Activated CD4-positive, alpha-beta T cell treated with anti-CD3 and anti-CD28 coated beads for 4 hours (primary cell): ENCODE measurements around the gene KRTAP1-4.
"Not testable (repeated sequence)": the region's sequence is repeated elsewhere in the genome, so short reads cannot be mapped to it uniquely, and the experiment has no call there.

Source experiments
- DNase-seq, 2 donors: peaks; one replicate each; pipeline ENCODE4 v3.0.0-alpha.2; 2020

The KRTAP1-4 gene

DNA sequence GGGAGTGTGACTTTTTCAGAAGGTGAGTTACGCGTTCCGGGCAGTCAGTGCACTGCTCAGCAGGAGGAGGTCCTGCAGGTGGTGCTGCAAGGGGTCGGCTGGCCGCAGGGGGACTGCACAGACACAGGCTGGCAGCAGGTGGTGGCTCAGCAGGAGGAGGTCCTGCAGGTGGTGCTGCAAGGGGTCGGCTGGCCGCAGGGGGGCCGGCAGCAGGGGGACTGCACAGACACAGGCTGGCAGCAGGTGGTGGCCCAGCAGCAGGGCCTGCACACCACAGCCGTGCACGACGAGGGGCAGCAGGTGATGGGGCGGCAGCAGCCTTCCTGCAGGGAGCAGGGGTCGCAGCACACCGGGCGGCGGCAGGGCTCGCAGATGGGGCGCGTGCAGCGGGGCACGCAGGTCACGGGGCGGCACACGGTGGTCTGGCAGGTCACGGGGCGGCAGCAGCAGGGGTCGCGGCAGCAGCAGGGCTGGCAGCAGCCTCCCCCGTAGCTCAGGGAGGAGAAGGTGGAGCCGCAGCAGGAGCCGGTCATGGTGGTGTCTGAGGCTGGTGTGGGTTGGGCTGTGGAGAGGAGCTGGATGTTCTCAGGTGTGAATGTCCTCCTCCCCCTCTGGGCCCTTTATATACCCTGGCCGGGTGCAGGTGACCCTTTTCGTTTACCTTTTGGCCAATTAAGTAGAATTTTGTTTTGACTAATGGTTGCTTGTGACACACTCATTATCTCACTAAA lies 16.9 kb upstream of the KRTAP1-4 start, which contains the start of gene KRTAP2-1:
Gene KRTAP2-1, minus strand, starts transcription at position 582 of the 731 bp plus-strand sequence. Its CDS starts 49 bp downstream, at position 533.
- DNase-seq = not testable (repeated sequence)

GRCh38 chr17:41042953-41043352 lies 13.0 kb upstream of the KRTAP1-4 start:
- DNase-seq = no peak

DNA sequence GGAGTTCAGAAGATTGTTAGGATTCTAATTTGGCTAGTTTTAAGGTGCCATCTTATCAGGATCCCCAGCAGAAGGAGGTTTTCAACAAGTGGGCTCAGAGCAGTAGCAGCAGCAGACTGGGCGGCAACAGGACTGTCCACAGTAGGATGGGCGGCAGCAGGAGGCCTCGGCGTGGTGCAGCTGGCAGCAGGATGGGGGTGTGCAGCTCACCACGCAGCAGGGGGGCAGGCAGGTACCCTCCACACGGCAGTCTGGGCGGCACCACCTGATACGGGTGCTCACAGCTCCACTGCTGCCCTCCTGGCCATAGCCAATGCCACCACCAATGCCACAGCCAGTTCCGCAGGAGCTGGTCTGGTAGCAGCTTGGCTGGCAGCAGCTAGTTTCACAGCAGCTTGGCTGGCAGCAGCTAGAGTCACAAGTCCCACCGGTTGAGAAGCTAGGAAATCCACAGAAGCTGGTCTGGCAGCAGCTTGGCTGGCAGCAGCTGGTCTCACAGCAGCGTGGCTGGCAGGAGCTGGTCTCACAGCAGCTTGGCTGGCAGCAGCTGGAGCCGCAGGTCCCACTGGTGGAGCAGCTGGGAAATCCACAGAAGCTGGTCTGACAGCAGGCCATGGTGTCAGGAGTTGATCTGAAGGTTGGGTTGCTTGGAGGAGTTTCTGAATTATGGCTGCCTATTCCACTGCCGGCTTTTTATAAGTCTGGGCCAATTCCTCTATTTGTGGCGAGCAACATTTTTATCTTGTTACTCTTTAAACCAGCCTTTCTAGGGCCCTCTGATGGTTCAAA lies 11.0 kb upstream of the KRTAP1-4 start, which contains the start of gene KRTAP1-1:
Gene KRTAP1-1, minus strand, starts transcription at position 668 of the 789 bp plus-strand sequence. Its CDS starts 53 bp downstream, at position 615.
- not testable (repeated sequence) for DNase-seq

DNA sequence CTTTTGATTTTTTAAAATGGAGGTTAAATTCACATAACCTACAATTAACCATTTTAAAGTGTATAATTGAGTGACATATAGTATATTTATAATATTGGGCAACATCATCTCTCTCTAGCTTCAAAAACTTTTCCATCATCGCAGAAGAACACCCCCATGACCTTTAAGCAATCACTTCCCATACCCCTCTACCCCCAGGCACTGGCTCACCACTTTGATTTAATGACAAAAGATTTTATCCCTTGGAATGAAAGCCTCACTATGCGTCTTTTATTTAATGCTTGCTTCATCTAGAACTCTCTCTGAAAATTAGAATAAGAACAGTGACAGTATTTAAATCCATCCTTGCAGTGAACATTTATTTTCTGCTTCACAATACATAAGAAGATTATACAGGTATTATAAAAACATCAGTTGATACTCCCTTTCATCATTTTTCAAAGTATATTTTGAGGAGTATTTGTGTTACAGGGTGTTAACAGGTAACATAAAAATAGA lies 7.9 kb upstream of the KRTAP1-4 start:
- no peak for DNase-seq

DNA sequence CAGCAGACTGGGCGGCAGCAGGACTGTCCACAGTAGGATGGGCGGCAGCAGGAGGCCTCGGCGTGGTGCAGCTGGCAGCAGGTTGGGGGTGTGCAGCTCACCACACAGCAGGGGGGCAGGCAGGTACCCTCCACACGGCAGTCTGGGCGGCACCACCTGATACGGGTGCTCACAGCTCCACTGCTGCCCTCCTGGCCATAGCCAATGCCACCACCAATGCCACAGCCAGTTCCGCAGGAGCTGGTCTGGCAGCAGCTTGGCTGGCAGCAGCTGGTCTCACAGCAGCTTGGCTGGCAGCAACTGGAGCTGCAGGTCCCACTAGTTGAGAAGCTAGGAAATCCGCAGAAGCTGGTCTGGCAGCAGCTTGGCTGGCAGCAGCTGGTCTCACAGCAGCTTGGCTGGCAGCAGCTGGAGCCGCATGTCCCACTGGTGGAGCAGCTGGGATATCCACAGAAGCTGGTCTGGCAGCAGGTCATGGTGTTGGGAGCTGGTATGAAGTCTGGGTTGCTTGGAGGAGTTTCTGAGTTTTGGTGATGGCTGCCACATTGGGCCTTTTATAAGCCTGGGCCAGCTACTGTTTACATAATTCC lies 4.4 kb upstream of the KRTAP1-4 start, which contains the start of gene KRTAP1-3:
Gene KRTAP1-3, minus strand, starts transcription at position 529 of the 590 bp plus-strand sequence. Its CDS starts 53 bp downstream, at position 476.
- DNase-seq = not testable (repeated sequence)

- no peak for DNase-seq
Observed at GRCh38 chr17:41026715-41027471, 3.1 kb downstream of the KRTAP1-4 start, which contains the start of gene KRTAP1-5. Gene KRTAP1-5 (minus strand): TSS chr17:41027208. CDS start chr17:41027155, 53 bp downstream.

- no peak for DNase-seq
Observed at GRCh38 chr17:41024697-41025096, 5.3 kb downstream of the KRTAP1-4 start.

- DNase-seq = no peak
Observed at GRCh38 chr17:41020336-41020735, 9.7 kb downstream of the KRTAP1-4 start.

- DNase-seq = no peak
Observed at GRCh38 chr17:41019415-41019814, 10.6 kb downstream of the KRTAP1-4 start.

GRCh38 chr17:41018541-41018940 lies 11.5 kb downstream of the KRTAP1-4 start:
- DNase-seq = no peak

GRCh38 chr17:41016578-41017215 lies 13.3 kb downstream of the KRTAP1-4 start:
- no peak for DNase-seq

GRCh38 chr17:41015454-41015853 lies 14.5 kb downstream of the KRTAP1-4 start:
- no peak for DNase-seq

DNA sequence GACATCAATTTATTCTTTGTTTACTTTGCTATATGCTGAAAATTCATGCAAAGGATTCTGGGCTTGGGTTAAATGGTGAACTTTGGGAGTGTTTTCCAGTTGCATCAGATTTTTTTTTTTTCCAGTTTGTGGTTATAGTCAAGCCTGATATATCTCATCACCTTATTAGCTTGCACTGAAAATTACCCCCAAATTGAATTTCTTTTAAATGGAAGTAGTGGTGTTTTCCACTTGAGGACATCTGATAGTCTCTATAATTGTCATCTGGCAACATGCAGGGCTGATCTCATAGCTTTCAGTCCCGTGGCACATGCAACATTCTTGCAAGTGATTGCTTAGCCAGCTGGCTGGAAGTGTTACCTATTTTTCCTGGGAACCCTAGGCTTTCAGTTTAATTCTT lies 16.4 kb downstream of the KRTAP1-4 start:
- no peak for DNase-seq

DNA sequence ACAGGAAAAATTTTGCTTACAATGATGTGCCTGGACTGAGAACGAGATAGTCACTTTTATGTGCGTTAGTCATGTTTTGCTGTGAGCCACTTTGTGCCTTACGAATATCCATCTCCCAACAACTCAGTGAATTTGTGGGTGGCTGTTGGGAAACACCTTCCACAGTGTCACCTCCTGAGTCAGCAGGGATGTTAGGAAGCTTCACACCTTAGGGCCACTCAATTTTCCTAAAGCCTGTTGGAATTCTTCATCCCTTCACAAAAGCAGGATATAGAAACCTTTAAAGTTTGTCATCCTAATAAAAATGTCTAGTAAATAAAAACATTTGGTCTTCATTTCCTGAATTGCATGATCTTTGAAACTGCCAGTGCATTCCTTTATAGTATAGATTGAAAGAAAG lies 16.8 kb downstream of the KRTAP1-4 start:
- no peak for DNase-seq

- DNase-seq = no peak
Observed at GRCh38 chr17:41012326-41013120, 17.5 kb downstream of the KRTAP1-4 start.

- no peak for DNase-seq
Observed at GRCh38 chr17:41010441-41010840, 19.6 kb downstream of the KRTAP1-4 start.

GRCh38 chr17:41009936-41010335 lies 20.1 kb downstream of the KRTAP1-4 start:
- DNase-seq = no peak

GRCh38 chr17:41009301-41009760 lies 20.7 kb downstream of the KRTAP1-4 start:
- no peak for DNase-seq

DNA sequence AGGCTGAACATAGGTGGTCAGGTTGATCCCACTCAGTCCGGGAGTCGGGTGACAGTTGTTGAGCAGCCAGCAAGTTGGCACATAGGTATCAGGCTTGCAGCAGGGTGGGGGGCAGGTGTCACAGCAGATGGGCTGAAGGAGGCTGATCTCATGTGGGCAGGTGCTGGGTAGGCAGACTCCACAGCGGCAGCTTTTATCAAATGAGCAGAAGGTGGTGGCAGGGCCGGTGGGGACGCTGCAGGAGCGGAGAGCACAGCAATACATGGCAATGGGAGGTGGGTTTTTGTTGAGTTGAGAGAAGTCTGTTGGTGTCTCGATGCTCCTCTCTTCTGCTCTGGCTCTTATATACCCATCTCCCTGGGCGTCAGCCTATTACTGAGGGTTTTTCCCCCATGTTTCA lies 21.2 kb downstream of the KRTAP1-4 start, which contains the start of gene KRTAP3-1:
Gene KRTAP3-1, minus strand, starts transcription at position 318 of the 400 bp plus-strand sequence. Its CDS starts 54 bp downstream, at position 264.
- DNase-seq = no peak

DNA sequence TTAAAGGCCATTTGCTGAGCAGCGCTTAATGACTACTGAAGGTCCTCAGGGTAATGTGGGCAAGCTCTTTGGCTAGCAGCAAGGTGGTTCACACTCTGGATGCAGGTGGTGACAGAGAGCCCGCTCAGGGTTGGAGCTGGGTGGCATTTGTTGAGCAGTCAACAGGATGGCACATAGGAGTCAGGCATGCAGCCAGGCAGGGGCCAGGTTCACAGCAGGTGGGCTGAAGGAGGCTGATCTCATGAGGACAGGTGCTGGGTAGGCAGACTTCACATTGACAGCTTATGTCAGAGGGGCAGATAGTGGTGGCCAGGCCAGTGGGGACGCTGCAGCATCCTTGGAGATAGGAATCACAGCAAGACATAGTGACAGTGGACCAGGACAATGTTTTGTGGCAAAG lies 25.6 kb downstream of the KRTAP1-4 start:
- DNase-seq = no peak

DNA sequence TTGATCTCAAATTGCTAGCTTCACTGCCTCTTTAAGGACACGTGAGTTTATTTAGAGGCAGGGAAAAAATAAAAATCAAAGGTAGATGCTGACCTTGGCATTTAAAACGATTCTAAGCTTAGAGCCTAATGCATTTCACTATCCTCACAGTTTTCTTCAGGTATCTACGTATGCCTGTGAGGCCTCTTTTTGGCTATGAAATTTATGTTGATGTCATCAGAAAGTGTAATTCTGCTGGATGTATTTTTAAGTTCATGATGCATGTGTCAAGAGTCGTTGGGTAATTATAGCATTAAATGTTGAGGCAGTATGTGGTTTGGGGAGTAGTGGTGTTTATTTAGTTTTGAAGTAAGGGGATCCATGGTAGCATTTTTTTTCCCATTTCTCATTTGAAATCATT lies 26.1 kb downstream of the KRTAP1-4 start:
- DNase-seq = no peak
